Suprapubic skin (tissue), 4 donors: ENCODE results near the gene NAA40.

Experiments used
- POLR2A ChIP-seq, 2 donors: fragments of 450-650 bp; IDR thresholded peaks; one replicate each; pipeline ENCODE4 v1.6.1; 2017; ENCODE audit warnings: antibody characterized with exemption in 2 of 2, mild to moderate bottlenecking in 2 of 2, moderate library complexity in 2 of 2
- POLR2AphosphoS5 ChIP-seq, 3 donors: sonication (generic); formaldehyde crosslinking; IDR thresholded peaks; one replicate each; pipeline ENCODE4 v1.6.1; 2017; ENCODE audit warnings: antibody characterized with exemption in 3 of 3
- TF ChIP-seq, protein P1 (sequence below), 2 donors: fragments of 200-600 bp in 1 of 2; fragments of 450-650 bp in 1 of 2; sonication (generic) in 1 of 2; IDR thresholded peaks; one replicate each; pipeline ENCODE4 v1.5.1; 2016 to 2019; ENCODE audit warnings: antibody characterized with exemption in 2 of 2, mild to moderate bottlenecking in 1 of 2, moderate library complexity in 1 of 2

- no peak for TF ChIP-seq POLR2A (IDR thresholded peaks at IDR 0.05)
- TF ChIP-seq, protein P1, sequence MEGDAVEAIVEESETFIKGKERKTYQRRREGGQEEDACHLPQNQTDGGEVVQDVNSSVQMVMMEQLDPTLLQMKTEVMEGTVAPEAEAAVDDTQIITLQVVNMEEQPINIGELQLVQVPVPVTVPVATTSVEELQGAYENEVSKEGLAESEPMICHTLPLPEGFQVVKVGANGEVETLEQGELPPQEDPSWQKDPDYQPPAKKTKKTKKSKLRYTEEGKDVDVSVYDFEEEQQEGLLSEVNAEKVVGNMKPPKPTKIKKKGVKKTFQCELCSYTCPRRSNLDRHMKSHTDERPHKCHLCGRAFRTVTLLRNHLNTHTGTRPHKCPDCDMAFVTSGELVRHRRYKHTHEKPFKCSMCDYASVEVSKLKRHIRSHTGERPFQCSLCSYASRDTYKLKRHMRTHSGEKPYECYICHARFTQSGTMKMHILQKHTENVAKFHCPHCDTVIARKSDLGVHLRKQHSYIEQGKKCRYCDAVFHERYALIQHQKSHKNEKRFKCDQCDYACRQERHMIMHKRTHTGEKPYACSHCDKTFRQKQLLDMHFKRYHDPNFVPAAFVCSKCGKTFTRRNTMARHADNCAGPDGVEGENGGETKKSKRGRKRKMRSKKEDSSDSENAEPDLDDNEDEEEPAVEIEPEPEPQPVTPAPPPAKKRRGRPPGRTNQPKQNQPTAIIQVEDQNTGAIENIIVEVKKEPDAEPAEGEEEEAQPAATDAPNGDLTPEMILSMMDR (IDR thresholded peaks at IDR 0.05), result no peak
- no peak for TF ChIP-seq POLR2AphosphoS5 (IDR thresholded peaks at IDR 0.05)
These were observed 65.2 kb downstream of the NAA40 start for GRCh38 chr11:64003807-64004589.
